Transverse colon (tissue), 4 donors: ENCODE data around the gene TGFBR2.

ENCODE experiments used
- EP300 ChIP-seq: sonication (generic); formaldehyde crosslinking; IDR thresholded peaks from one replicate; pipeline ENCODE4 v1.6.1; 2017; ENCODE audit warnings: antibody characterized with exemption, low read depth
- POLR2A ChIP-seq: fragments of 450-650 bp; IDR thresholded peaks from one replicate; pipeline ENCODE4 v1.6.1; 2016; ENCODE audit warnings: antibody characterized with exemption, mild to moderate bottlenecking, moderate library complexity
- POLR2AphosphoS5 ChIP-seq, 3 donors: sonication (generic); formaldehyde crosslinking; IDR thresholded peaks; one replicate each; pipeline ENCODE4 v1.6.1; 2016; ENCODE audit warnings: antibody characterized with exemption in 3 of 3
- TF ChIP-seq, protein P1 (sequence below), 5 experiments: fragments of 200-600 bp in 3 of 5; fragments of 450-650 bp in 2 of 5; sonication (generic) in 3 of 5; IDR thresholded peaks; 1 replicate in 2 of 5; 2 replicates in 3 of 5; pipeline ENCODE4 v1.5.1; 2016 to 2017; ENCODE audit warnings: antibody characterized with exemption in 5 of 5, inconsistent platforms in 3 of 5, mild to moderate bottlenecking in 2 of 5, moderate library complexity in 1 of 5

DNA sequence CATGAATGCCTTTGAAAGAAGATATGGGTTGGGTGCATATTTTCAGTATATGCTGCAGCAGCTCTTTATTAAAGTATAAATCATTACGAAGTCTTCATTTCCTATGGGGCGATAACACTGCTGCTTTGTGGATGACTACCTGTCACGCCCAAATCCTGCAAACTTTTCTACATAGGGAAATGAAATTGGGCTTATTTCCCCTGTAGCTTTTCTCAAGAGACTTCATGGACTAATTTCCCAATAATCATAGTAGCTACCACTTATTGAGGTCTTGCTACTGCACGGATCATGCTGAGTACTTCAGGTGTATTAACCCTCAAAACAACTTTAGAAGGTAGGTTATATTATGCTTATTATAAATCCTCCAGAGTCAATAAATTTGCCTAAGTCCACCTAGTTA, 8.0 kb downstream of the TGFBR2 start:
- TF ChIP-seq, protein P1, sequence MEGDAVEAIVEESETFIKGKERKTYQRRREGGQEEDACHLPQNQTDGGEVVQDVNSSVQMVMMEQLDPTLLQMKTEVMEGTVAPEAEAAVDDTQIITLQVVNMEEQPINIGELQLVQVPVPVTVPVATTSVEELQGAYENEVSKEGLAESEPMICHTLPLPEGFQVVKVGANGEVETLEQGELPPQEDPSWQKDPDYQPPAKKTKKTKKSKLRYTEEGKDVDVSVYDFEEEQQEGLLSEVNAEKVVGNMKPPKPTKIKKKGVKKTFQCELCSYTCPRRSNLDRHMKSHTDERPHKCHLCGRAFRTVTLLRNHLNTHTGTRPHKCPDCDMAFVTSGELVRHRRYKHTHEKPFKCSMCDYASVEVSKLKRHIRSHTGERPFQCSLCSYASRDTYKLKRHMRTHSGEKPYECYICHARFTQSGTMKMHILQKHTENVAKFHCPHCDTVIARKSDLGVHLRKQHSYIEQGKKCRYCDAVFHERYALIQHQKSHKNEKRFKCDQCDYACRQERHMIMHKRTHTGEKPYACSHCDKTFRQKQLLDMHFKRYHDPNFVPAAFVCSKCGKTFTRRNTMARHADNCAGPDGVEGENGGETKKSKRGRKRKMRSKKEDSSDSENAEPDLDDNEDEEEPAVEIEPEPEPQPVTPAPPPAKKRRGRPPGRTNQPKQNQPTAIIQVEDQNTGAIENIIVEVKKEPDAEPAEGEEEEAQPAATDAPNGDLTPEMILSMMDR (IDR thresholded peaks at IDR 0.05), result no peak
- no peak for TF ChIP-seq POLR2AphosphoS5 (IDR thresholded peaks at IDR 0.05)
- no peak for TF ChIP-seq EP300
- TF ChIP-seq POLR2A, result no peak
